Liver (tissue), 9 donors: Measurements from ENCODE around the gene SPSB1. TPM values are rescaled to one million over a fixed set of nuclear protein-coding genes. Genes with fewer than 3 reads are reported as not detected.

Experiments
- DNase-seq: peaks from one replicate; pipeline ENCODE4 v3.0.0-alpha.2; 2017; ENCODE audit warnings: low spot score
- H3K27ac ChIP-seq, 2 donors: one replicate each; pipeline ENCODE4 v1.7.0; 2013; ENCODE audit warnings: inconsistent platforms in 2 of 2, low read length in 2 of 2, control low read depth in 1 of 2, low read depth in 1 of 2, mild to moderate bottlenecking in 1 of 2
- H3K27me3 ChIP-seq, 4 donors: one replicate each; pipeline versions ENCODE4 v1.6.1 to v1.7.0; 2013; ENCODE audit warnings: low read length in 3 of 4, inconsistent platforms in 1 of 4, mild to moderate bottlenecking in 1 of 4, moderate library complexity in 1 of 4; ENCODE audit not compliant: control insufficient read depth in 4 of 4, insufficient read depth in 4 of 4
- H3K36me3 ChIP-seq, 4 donors: one replicate each; pipeline versions ENCODE4 v1.6.1 to v1.7.0; 2013; ENCODE audit warnings: low read length in 3 of 4, mild to moderate bottlenecking in 3 of 4, low read depth in 1 of 4, moderate library complexity in 1 of 4; ENCODE audit not compliant: control insufficient read depth in 4 of 4, insufficient read depth in 3 of 4
- H3K4me1 ChIP-seq, 4 donors: one replicate each; pipeline versions ENCODE4 v1.6.1 to v1.7.0; 2013; ENCODE audit warnings: low read length in 3 of 4, mild to moderate bottlenecking in 3 of 4, moderate library complexity in 1 of 4; ENCODE audit not compliant: control insufficient read depth in 4 of 4, insufficient read depth in 4 of 4
- H3K4me3 ChIP-seq, 3 donors: one replicate each; pipeline versions ENCODE4 v1.6.1 to v1.7.0; 2013; ENCODE audit warnings: low read length in 3 of 3, control low read depth in 1 of 3, low read depth in 1 of 3, mild to moderate bottlenecking in 1 of 3
- H3K9ac ChIP-seq, 2 donors: one replicate each; pipeline ENCODE4 v1.7.0; 2013; ENCODE audit warnings: low read length in 2 of 2, mild to moderate bottlenecking in 2 of 2, moderate library complexity in 2 of 2, control low read depth in 1 of 2, low read depth in 1 of 2
- H3K9me3 ChIP-seq, 4 donors: one replicate each; pipeline versions ENCODE4 v1.6.1 to v1.7.0; 2013; ENCODE audit warnings: low read length in 3 of 4; ENCODE audit not compliant: control insufficient read depth in 4 of 4
- GABPA ChIP-seq, 2 donors: IDR thresholded peaks in 1 of 2; conservative IDR thresholded peaks in 1 of 2; 2 replicates each; pipeline ENCODE4 v1.6.1; 2016; ENCODE audit warnings: antibody characterized with exemption in 2 of 2, mild to moderate bottlenecking in 1 of 2, moderate library complexity in 1 of 2
- HNF4A ChIP-seq, 2 donors: conservative IDR thresholded peaks; 2 replicates each; pipeline ENCODE4 v1.6.1; 2016; ENCODE audit warnings: antibody characterized with exemption in 2 of 2, mild to moderate bottlenecking in 2 of 2
- HNF4G ChIP-seq: IDR thresholded peaks from 2 replicates; pipeline ENCODE4 v1.6.1; 2016; ENCODE audit warnings: antibody characterized with exemption
- NR2F2 ChIP-seq: IDR thresholded peaks from 2 replicates; pipeline ENCODE4 v1.6.1; 2016; ENCODE audit warnings: antibody characterized with exemption
- REST ChIP-seq: IDR thresholded peaks from 2 replicates; pipeline ENCODE4 v1.6.1; 2016; ENCODE audit warnings: antibody characterized with exemption, mild to moderate bottlenecking
- SP1 ChIP-seq: IDR thresholded peaks from 2 replicates; pipeline ENCODE4 v1.6.1; 2018; ENCODE audit warnings: antibody characterized with exemption, mild to moderate bottlenecking
- TAF1 ChIP-seq: conservative IDR thresholded peaks from 2 replicates; pipeline ENCODE4 v1.6.1; 2016; ENCODE audit warnings: antibody characterized with exemption, mild to moderate bottlenecking
- YY1 ChIP-seq: IDR thresholded peaks from 2 replicates; pipeline ENCODE4 v1.6.1; 2016; ENCODE audit warnings: antibody characterized with exemption, mild to moderate bottlenecking
- ZBTB33 ChIP-seq: IDR thresholded peaks from 2 replicates; pipeline ENCODE4 v1.6.1; 2016; ENCODE audit warnings: antibody characterized with exemption
- whole genome bisulfite sequencing: extraction: QIAGEN DNeasy Blood & Tissue Kit; methylation state at CpG from one replicate; pipeline ENCODE4 v1.1.7; 2013; 5-methylcytosine and 5-hydroxymethylcytosine counted together
- polyA plus RNA-seq, 2 donors: library from polyadenylated mRNA; stranded (reverse) in 1 of 2; unstranded in 1 of 2; fragments of 200-250 nt in 1 of 2; fragments of >200 nt in 1 of 2; fragmentation: Nextera tagmentation in 1 of 2; extraction: Ambion mirVana in 1 of 2; gene quantifications; one replicate each; pipeline versions ENCODE4 v1.2.1 to v1.2.3, GENCODE V29; 2013 to 2015
- total RNA-seq, 2 donors: library from RNA; depleted of rRNA; stranded (reverse); fragments of >200 nt; gene quantifications; one replicate each; pipeline ENCODE4 v1.2.3, GENCODE V29; 2014
- donor health status: healthy.
- donor health status: healthy.
- donor health status: healthy.
- donor health status: healthy.
- donor health status: healthy.

The SPSB1 gene
- total and polyA plus RNA-seq, 4 donors, result 4.1 to 22.6 (median 14.8) TPM

GRCh38 chr1:9313576-9313975 is 20.9 kb downstream of the SPSB1 start:
- Histone ChIP-seq H3K9me3 (no peaks in the 10 kb centered on the region), H3K4me1 (no peaks in the 10 kb centered on the region)
- TF ChIP-seq YY1, result no peak
- TF ChIP-seq REST, result no peak
- TF ChIP-seq TAF1, result no peak
- TF ChIP-seq ZBTB33, result no peak
- TF ChIP-seq HNF4G, result no peak

GRCh38 chr1:9314111-9314510 is 21.4 kb downstream of the SPSB1 start:
- H3K9ac ChIP-seq, result no peak overlapping the region
- H3K4me1 ChIP-seq, result no peaks in the 10 kb centered on the region
- no peaks in the 10 kb centered on the region for H3K9me3 ChIP-seq
- H3K4me3 ChIP-seq, result no peak overlapping the region
- TF ChIP-seq ZBTB33, result no peak
- TF ChIP-seq NR2F2, result no peak
- no peak for TF ChIP-seq SP1
- no peak for TF ChIP-seq HNF4A (conservative IDR thresholded peaks at IDR 0.05)
- no peak for TF ChIP-seq REST
- no peak for TF ChIP-seq GABPA (IDR thresholded peaks at IDR 0.05 in 1 of 2, conservative IDR thresholded peaks at IDR 0.05 in 1 of 2)
- DNase-seq, result no peak
- no peaks in the 10 kb centered on the region for H3K27me3 ChIP-seq
- no peak overlapping the region for H3K27ac ChIP-seq
- no peaks in the 10 kb centered on the region for H3K36me3 ChIP-seq
- 83% methylated on average over 8 of the region's 8 CpGs for WGBS

More at GRCh38 chr1:9313576-9313975, 20.9 kb downstream of the SPSB1 start:
- H3K27me3 ChIP-seq, result no peaks in the 10 kb centered on the region
- H3K9ac ChIP-seq, result no peak overlapping the region
- H3K4me3 ChIP-seq, result no peak overlapping the region
- no peak for DNase-seq
- H3K27ac ChIP-seq, result no peak overlapping the region
- no peaks in the 10 kb centered on the region for H3K36me3 ChIP-seq
- WGBS, result 93% methylated on average over 11 of the region's 11 CpGs
